GM19452 (cell line): ENCODE data around the gene CYTIP.
"Not testable (repeated sequence)": the region's sequence is repeated elsewhere in the genome, so short reads cannot be mapped to it uniquely, and the experiment has no call there.

Source experiments
- ATAC-seq: cut with Tn5 transposase; IDR thresholded peaks from one replicate; pipeline ENCODE4 v1.9.1; 2021; ENCODE audit not compliant: unreplicated experiment

CYTIP gene

DNA sequence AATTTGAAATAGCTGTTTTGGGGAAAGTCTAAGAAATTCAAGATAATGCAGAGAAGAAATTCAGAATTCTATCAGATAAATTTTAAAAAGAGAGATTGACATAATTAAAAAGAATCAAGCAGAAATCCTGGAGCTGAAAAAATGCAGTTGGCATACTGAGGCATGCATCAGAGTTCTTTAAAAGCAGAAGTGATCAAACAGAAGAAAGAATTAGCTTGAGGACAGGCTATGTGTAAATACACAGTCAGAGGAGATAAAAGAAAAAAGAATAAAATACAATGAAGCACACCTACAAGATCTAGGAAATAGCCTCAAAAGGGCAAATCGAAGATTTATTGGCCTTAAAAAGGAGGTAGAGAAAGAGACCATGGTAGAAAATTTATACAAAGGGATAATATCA, 57.1 kb downstream of the CYTIP start:
- ATAC-seq, result no peak

DNA sequence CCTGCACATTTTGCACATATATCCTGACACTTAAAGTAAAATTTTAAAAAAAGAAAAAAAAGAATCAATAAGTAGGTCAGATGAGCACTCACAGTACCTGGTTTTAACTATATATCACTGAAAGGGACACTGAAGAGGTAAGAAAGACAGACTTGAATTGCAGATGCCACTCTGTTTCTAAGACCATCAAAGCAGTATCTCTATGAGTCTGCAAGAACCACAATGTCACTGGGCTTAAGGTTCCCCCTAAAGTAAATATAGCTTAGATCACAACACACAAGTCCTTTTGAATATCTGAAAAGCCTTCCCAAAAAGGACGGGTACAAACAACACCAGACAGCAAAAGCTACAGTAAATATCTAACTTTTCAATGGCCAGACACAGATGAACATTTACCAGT, 57.6 kb downstream of the CYTIP start:
- ATAC-seq, result no peak

DNA sequence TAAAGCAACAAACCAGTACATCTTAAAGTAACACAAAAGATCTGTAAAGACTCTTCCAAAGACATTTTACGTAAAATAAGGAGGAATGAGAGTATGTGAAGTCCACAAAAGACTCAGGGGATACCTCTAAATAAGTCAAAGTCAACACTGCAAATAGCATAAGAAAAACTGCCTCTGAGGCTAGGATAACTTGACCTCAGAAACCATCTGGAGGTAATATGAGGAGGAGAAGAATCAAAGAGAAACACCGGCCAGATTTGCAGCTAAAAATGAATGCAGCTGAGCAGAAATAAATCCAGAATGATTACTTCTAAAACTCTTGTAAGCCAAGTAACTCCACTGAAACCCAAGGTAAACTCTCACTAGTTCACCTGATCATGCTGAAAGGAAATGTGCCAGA, 66.0 kb downstream of the CYTIP start:
- no peak for ATAC-seq

DNA sequence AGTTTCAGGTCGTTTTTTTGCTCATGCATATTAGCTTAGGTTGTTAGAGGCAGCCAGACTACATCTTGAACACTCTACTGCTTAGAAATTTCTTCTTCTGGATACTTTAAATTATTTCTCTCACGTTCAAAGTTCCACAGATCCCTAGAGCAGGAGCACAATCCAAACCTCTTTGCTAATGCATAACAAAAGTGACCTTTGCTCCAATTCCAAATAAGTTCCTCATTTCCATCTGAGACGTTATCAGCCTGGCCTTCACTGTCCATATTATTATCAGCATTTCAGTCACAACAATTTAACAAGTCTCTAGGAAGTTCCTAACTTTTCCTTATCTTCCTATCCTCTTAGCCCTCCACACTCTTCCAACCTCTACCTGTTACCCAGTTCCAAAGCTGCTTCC, 67.8 kb downstream of the CYTIP start:
- no peak for ATAC-seq

DNA sequence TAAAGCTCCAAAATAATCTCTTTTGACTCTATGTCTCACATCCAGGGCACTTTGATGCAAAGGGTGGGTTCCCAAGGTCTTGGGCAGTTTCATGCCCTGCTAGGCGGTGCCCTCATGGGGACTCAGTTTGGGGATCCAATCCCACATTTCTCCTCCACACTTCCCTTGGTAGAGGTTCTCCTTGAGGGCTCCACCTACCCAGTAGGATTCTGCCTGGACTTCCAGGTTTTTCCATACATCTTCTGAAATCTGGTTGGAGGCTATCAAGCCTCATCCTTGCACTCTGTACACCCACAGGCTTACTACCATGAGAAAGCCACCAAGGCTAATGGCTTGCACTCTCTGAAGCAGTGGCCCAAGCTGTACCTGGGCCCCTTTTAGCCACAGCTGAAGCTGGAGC, 68.5 kb downstream of the CYTIP start:
- ATAC-seq, result no peak

DNA sequence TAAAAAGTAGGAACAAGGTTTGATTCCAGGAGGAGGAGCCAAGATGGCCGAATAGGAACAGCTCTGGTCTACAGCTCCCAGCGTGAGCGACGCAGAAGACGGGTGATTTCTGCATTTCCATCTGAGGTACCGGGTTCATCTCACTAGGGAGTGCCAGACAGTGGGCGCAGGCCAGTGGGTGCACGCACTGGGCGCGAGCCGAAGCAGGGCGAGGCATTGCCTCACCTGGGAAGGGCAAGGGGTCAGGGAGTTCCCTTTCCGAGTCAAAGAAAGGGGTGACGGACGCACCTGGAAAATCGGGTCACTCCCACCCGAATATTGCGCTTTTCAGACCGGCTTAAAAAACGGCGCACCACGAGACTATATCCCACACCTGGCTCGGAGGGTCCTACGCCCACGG, 75.4 kb downstream of the CYTIP start:
- not testable (repeated sequence) for ATAC-seq

DNA sequence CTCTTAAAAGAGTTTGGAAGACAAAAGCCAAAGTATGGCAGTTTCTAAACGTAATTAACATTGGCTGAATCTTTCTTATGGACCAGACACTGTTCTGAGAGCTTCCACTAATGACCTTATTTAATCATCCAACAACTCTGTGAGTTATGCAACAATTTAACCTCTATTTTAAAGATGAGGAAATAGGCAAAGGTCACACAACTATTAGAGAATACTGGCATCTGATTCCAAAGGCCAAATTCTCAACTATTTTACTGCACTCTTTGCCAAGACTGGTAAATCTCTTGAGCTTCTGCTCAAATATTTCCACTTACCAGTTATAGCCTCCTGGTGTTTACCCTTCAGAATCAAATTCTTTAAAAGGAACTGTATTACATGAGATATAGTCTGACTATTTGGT, 76.2 kb downstream of the CYTIP start:
- no peak for ATAC-seq
